ENCODE data around the gene GSK3B.

DNA sequence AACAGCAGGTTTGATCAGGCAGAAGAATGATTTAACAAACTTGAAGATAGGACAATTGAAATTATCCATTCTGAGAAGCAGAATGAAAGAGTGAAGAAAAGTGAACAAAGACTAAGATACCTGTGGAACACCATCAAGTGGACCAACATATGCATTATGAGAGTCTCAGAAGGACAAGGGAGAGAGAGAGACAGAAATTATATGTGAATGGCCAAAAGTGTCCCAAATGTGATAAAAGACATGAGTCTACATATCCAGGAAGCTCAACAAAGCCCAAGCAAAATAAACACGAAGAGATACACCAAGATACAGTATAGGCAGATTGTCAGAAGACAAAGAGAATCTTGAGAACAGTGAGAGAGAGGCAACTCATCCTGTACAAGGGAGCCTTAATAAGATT, 317.9 kb downstream of the GSK3B start:
- no peak for TF ChIP-seq POLR2A (IDR thresholded peaks at IDR 0.05; ENCODE audit: low read length)
- TF ChIP-seq GATA1 (IDR thresholded peaks at IDR 0.05; ENCODE audit: low read depth, low read length), result no peak

All from erythroblast (primary cell).